Anterior cingulate cortex (tissue), 58 donors: ENCODE measurements around the gene TRPM3.

Source experiments
- DNase-seq, 58 donors: peaks; one replicate each; lab custom pipeline; 2025; lab: John Stamatoyannopoulos, UW

Gene TRPM3

GRCh38 chr9:71121275-71122021 lies at the start of gene TRPM3:
Gene TRPM3 (minus strand): TSS chr9:71121621. CDS start chr9:71121354, 267 bp downstream.
- DNase-seq, result peak in 24 of 58 donors; percentile 3 to 52 (median 21)

- no peak for DNase-seq
These were observed 47.0 kb upstream of the TRPM3 start for GRCh38 chr9:71168418-71168817.

- DNase-seq, result no peak
These were observed 40.7 kb upstream of the TRPM3 start for GRCh38 chr9:71162126-71162525.

GRCh38 chr9:71157731-71158130 lies 36.3 kb upstream of the TRPM3 start:
- DNase-seq, result no peak

GRCh38 chr9:71147368-71147767 lies 25.9 kb upstream of the TRPM3 start:
- DNase-seq, result no peak

GRCh38 chr9:71146511-71146910 lies 25.1 kb upstream of the TRPM3 start:
- DNase-seq, result no peak

GRCh38 chr9:71145179-71145578 lies 23.8 kb upstream of the TRPM3 start:
- DNase-seq, result no peak

GRCh38 chr9:71144495-71144894 lies 23.1 kb upstream of the TRPM3 start:
- no peak for DNase-seq

- no peak for DNase-seq
These were observed 15.3 kb upstream of the TRPM3 start for GRCh38 chr9:71136696-71137095.

- DNase-seq, result no peak
These were observed 9.7 kb upstream of the TRPM3 start for GRCh38 chr9:71131145-71131544.

GRCh38 chr9:71130521-71130920 lies 9.1 kb upstream of the TRPM3 start:
- no peak for DNase-seq

- no peak for DNase-seq
These were observed 7.4 kb upstream of the TRPM3 start for GRCh38 chr9:71128796-71129195.

GRCh38 chr9:71127301-71127700 lies 5.9 kb upstream of the TRPM3 start:
- DNase-seq, result no peak

- DNase-seq, result no peak
These were observed 1.0 kb upstream of the TRPM3 start for GRCh38 chr9:71122421-71122820.

- no peak for DNase-seq
These were observed 528 bp upstream of the TRPM3 start for GRCh38 chr9:71122022-71122275.

- DNase-seq, result no peak
These were observed 747 bp downstream of the TRPM3 start for GRCh38 chr9:71120501-71121247.

GRCh38 chr9:71119746-71120145 lies 1.7 kb downstream of the TRPM3 start:
- DNase-seq, result peak in 1 of 58 donors; percentile 2

GRCh38 chr9:71118324-71118723 lies 3.1 kb downstream of the TRPM3 start:
- no peak for DNase-seq

- DNase-seq, result peak in 18 of 58 donors; percentile 4 to 62 (median 22)
These were observed 5.9 kb downstream of the TRPM3 start for GRCh38 chr9:71115448-71115975.

GRCh38 chr9:71112866-71113265 lies 8.6 kb downstream of the TRPM3 start:
- DNase-seq, result no peak

GRCh38 chr9:71108937-71109336 lies 12.5 kb downstream of the TRPM3 start:
- peak in 4 of 58 donors; percentile 7 to 28 (median 22) for DNase-seq

- DNase-seq, result peak in 2 of 58 donors; percentile 4 to 9
These were observed 14.4 kb downstream of the TRPM3 start for GRCh38 chr9:71106992-71107391.
